ENCODE data around the gene IFNAR1. TPM values are rescaled to one million over a fixed set of nuclear protein-coding genes. Genes with fewer than 3 reads are reported as not detected.

IFNAR1 gene
- total and polyA plus RNA-seq, 2 of the 8 experiments (the other 6 are each of a cell fraction or from before 2014, with no cell fraction given): 3.1 to 17.1 TPM

DNA sequence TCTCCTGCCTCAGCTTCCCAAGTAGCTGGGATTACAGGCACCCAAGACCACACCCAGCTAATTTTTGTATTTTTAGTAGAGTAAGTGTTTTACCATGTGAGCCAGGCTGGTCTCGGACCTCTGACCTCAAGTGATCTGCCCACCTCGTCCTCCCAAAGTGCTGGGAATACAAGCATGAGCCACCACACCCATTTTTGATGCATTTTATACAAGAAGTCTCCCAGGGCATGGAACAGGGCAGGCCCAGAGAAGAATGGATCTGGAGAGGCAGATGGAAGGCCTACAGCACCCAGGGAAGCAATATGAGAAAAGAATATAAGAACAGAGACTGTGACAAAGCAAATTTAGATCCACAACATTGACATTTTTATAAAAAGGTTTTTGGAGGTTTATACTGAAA lies 18.8 kb upstream of the IFNAR1 start:
- no peak overlapping the region for H2BK15ac ChIP-seq (ENCODE audit: low read length)
- H3K4me1 ChIP-seq (replicated peaks in 1 of 4; ENCODE audit: control insufficient read depth in 3 of 4, insufficient read depth in 4 of 4, low read length in 3 of 4): no peaks in the 10 kb centered on the region
- no peaks in the 10 kb centered on the region for H4K20me1 ChIP-seq (replicated peaks in 1 of 2; ENCODE audit: control insufficient read depth in 1 of 2, insufficient read depth in 2 of 2, low read length in 2 of 2)
- H3K36me3 ChIP-seq (ENCODE audit: control insufficient read depth in 2 of 4, insufficient read depth in 4 of 4, low read length in 3 of 4): no peaks in the 10 kb centered on the region
- no peak overlapping the region for H2AK5ac ChIP-seq (ENCODE audit: low read depth, low read length)
- ChIA-PET CTCF (ENCODE audit: partially characterized antibody) (interaction anchor here (1.2 kb wide), 1 partner anchor 63 kb away, joined by 3 read pairs; no protein-coding TSS in a partner anchor), POLR2A (ENCODE audit: partially characterized antibody) (no interaction called here)
- H3K18ac ChIP-seq (ENCODE audit: extremely low read depth, low read length): no peak overlapping the region
- H3K14ac ChIP-seq (ENCODE audit: insufficient read length): no peak overlapping the region
- H2BK20ac ChIP-seq (ENCODE audit: low read length): no peak overlapping the region
- DNase-seq (ENCODE audit: low read depth in 1 of 2, low spot score in 2 of 2): peak in 1 of 2 experiments; percentile 6
- no peak overlapping the region for H4K91ac ChIP-seq (replicated peaks; ENCODE audit: insufficient read length, low read length)
- no peak overlapping the region for H3K4me2 ChIP-seq (ENCODE audit: insufficient read depth in 1 of 2, low read depth in 2 of 2, low read length in 2 of 2)
- 92% methylated on average over 2 of the region's 2 CpGs; no CpG with 5 or more reads in 1 of the 2 experiments for whole genome bisulfite sequencing, 2 experiments (ENCODE audit: extremely low coverage in 1 of 2, insufficient coverage in 1 of 2, insufficient read length in 1 of 2, insufficient replicate concordance in 2 of 2, low coverage in 1 of 2, low lambda C conversion rate in 2 of 2, missing lambda C conversion rate in 1 of 2)
- H2AFZ ChIP-seq (ENCODE audit: low read length): no peak overlapping the region
- no peak overlapping the region for H3K4me3 ChIP-seq (ENCODE audit: extremely low read depth in 1 of 4, insufficient read depth in 2 of 4, low read depth in 3 of 4, low read length in 4 of 4)
- no peak for FAIRE-seq
- no peaks in the 10 kb centered on the region for H3K27me3 ChIP-seq (replicated peaks in 1 of 4; ENCODE audit: control insufficient read depth in 3 of 4, extremely low read depth in 1 of 4, insufficient read depth in 3 of 4, low read length in 3 of 4)
- no peak overlapping the region for H4K8ac ChIP-seq (ENCODE audit: extremely low read depth, insufficient read depth, low read length)
- no peak overlapping the region for H4K5ac ChIP-seq (ENCODE audit: insufficient read length, low read depth, low read length)
- no peak overlapping the region for H2BK120ac ChIP-seq (replicated peaks; ENCODE audit: low read depth, low read length)
- H3K56ac ChIP-seq (replicated peaks; ENCODE audit: insufficient read length, low read depth, low read length): no peak overlapping the region
- no peak overlapping the region for H3K9ac ChIP-seq (replicated peaks in 1 of 4; ENCODE audit: extremely low read depth in 1 of 4, low read depth in 3 of 4, low read length in 3 of 4)
- no peak overlapping the region for H3K4ac ChIP-seq (replicated peaks; ENCODE audit: insufficient read length, low read depth, low read length)
- H3K79me1 ChIP-seq (ENCODE audit: low read depth, low read length): no peaks in the 10 kb centered on the region
- H3K9me3 ChIP-seq (ENCODE audit: insufficient read depth in 2 of 2, low read depth in 1 of 2, low read length in 1 of 2): no peaks in the 10 kb centered on the region
- no peak overlapping the region for H2BK12ac ChIP-seq (ENCODE audit: low read depth, low read length)
- no peaks in the 10 kb centered on the region for H3K79me2 ChIP-seq (ENCODE audit: control insufficient read depth in 1 of 2, insufficient read depth in 2 of 2, low read length in 2 of 2)
- H3K27ac ChIP-seq (ENCODE audit: low read depth, low read length): no peak overlapping the region
- TF ChIP-seq EGR1 (IDR thresholded peaks at IDR 0.05; ENCODE audit: borderline replicate concordance, low read depth, low read length) (no peak), GTF2F1 (IDR thresholded peaks at IDR 0.05; ENCODE audit: borderline replicate concordance, low read depth, low read length) (no peak), MAFK (IDR thresholded peaks at IDR 0.05; ENCODE audit: low read depth, low read length) (no peak), SUZ12 (IDR thresholded peaks at IDR 0.05; ENCODE audit: low read length) (no peak), BCL11A (IDR thresholded peaks at IDR 0.05; ENCODE audit: low read depth in 2 of 2, low read length in 2 of 2) (no peak), KDM4A (IDR thresholded peaks at IDR 0.05; ENCODE audit: low read depth, low read length, severe bottlenecking) (no peak), TBP (IDR thresholded peaks at IDR 0.05; ENCODE audit: low read depth, low read length) (no peak), NRF1 (IDR thresholded peaks at IDR 0.05; ENCODE audit: low read depth, low read length) (no peak)
- H3K23ac ChIP-seq (ENCODE audit: insufficient read length): no peak overlapping the region
- H3K23me2 ChIP-seq (ENCODE audit: low read depth, low read length): no peaks in the 10 kb centered on the region
- H2BK5ac ChIP-seq (ENCODE audit: low read depth, low read length): no peak overlapping the region
